ENCODE measurements around the gene YJU2. TPM values are rescaled to one million over a fixed set of nuclear protein-coding genes. Genes with fewer than 3 reads are reported as not detected.
A peak's percentile ranks its signal among the peaks of the same experiment; 100 is the strongest.

Gene YJU2
- total and polyA plus RNA-seq, 8 donors: 9.8 to 32.0 (median 12.6) TPM

GRCh38 chr19:4199699-4200293 is 47.1 kb upstream of the YJU2 start:
- WGBS, 2 donors: 61 to 84% methylated on average over 33 of the region's 33 CpGs

GRCh38 chr19:4200940-4201542 is 45.8 kb upstream of the YJU2 start:
- peaks cover 0 to 5% (median 0%) of the 10 kb centered on the region in 3 donors for H3K4me1 ChIP-seq
- no peaks in the 10 kb centered on the region for H3K9me3 ChIP-seq
- H3K27me3 ChIP-seq: peaks cover 0 to 18% (median 6%) of the 10 kb centered on the region in 4 donors
- no peak overlapping the region for H3K27ac ChIP-seq
- H3K4me3 ChIP-seq: no peak overlapping the region
- H3K36me3 ChIP-seq: no peaks in the 10 kb centered on the region
- ATAC-seq (no peak), FAIRE-seq (no peak), DNase-seq (no peak)
- 61 to 66% methylated on average over 2 of the region's 2 CpGs for WGBS, 2 donors
- no peak for TF ChIP-seq CTCF (IDR thresholded peaks at IDR 0.05)
- intact Hi-C loops (cut with DNase I): no loop called here

More at GRCh38 chr19:4199699-4200293, 47.1 kb upstream of the YJU2 start:
- Histone ChIP-seq H3K27ac (no peak overlapping the region), H3K9me3 (no peaks in the 10 kb centered on the region), H3K4me3 (no peak overlapping the region), H3K4me1 (peaks cover 0 to 5% (median 0%) of the 10 kb centered on the region in 3 donors), H3K36me3 (no peaks in the 10 kb centered on the region), H3K27me3 (peaks cover 0 to 23% (median 6%) of the 10 kb centered on the region in 4 donors)
- no peak for TF ChIP-seq CTCF (IDR thresholded peaks at IDR 0.05)
- peak in 1 of 6 donors; percentile 66 for DNase-seq
- intact Hi-C loops (cut with DNase I): no loop called here
- FAIRE-seq: no peak
- no peak for ATAC-seq

GRCh38 chr19:4201798-4202197 is 45.1 kb upstream of the YJU2 start:
- Histone ChIP-seq H3K4me3 (no peak overlapping the region), H3K27ac (no peak overlapping the region), H3K27me3 (peaks cover 0 to 10% (median 5%) of the 10 kb centered on the region in 4 donors), H3K36me3 (no peaks in the 10 kb centered on the region), H3K4me1 (peaks cover 0 to 5% (median 0%) of the 10 kb centered on the region in 3 donors), H3K9me3 (no peaks in the 10 kb centered on the region)
- no peak for ATAC-seq
- TF ChIP-seq CTCF (IDR thresholded peaks at IDR 0.05): no peak
- no peak for FAIRE-seq
- 60 to 75% methylated on average over 4 of the region's 4 CpGs for WGBS, 2 donors
- no peak for DNase-seq
- intact Hi-C loops (cut with DNase I): no loop called here

GRCh38 chr19:4206818-4207484 is 39.9 kb upstream of the YJU2 start:
- Histone ChIP-seq H3K27me3 (no peaks in the 10 kb centered on the region), H3K9me3 (no peaks in the 10 kb centered on the region), H3K36me3 (no peaks in the 10 kb centered on the region), H3K4me1 (no peaks in the 10 kb centered on the region), H3K27ac (no peak overlapping the region), H3K4me3 (no peak overlapping the region)
- no peak for DNase-seq
- no peak for TF ChIP-seq CTCF (IDR thresholded peaks at IDR 0.05)
- 82 to 87% methylated on average over 10 of the region's 10 CpGs for WGBS, 2 donors
- intact Hi-C loops (cut with DNase I): no loop called here
- ATAC-seq: no peak
- no peak for FAIRE-seq

Data from pancreas (tissue), 10 donors.